H1 (cell line): ENCODE results near the gene TBC1D9. TPM values are rescaled to one million over a fixed set of nuclear protein-coding genes. Genes with fewer than 3 reads are reported as not detected.

Source experiments
- CTCF ChIA-PET: fragments of 300-600 bp; sonication (Branson Sonifier 250); formaldehyde crosslinking; loops from one replicate; lab custom pipeline; 2021; ENCODE audit not compliant: partially characterized antibody; lab: Charles Lee
- POLR2A ChIA-PET: fragments of 300-600 bp; sonication (Branson Sonifier 250); formaldehyde crosslinking; loops from one replicate; lab custom pipeline; 2021; ENCODE audit warnings: inconsistent platforms; ENCODE audit not compliant: partially characterized antibody; lab: Charles Lee
- DNase-seq, 2 experiments: peaks; one replicate each; pipeline versions ENCODE4 v3.0.0 to v3.0.0-alpha.2; 2010 to 2022; ENCODE audit warnings: low spot score in 2 of 2, low read depth in 1 of 2, mixed read lengths in 1 of 2
- FAIRE-seq: peaks from 2 replicates; lab custom pipeline; 2011; peaks lifted over from hg19 to GRCh38; lab: Jason Lieb, UNC
- H2AFZ ChIP-seq: 2 replicates; pipeline ENCODE4 v1.8.1; 2012; ENCODE audit warnings: low read length, inconsistent platforms
- H2AK5ac ChIP-seq: 2 replicates; pipeline ENCODE4 v1.6.1; 2013; ENCODE audit warnings: low read depth, low read length
- H2BK120ac ChIP-seq: replicated peaks from 2 replicates; pipeline ENCODE3; 2013; ENCODE audit warnings: low read depth, low read length, inconsistent platforms
- H2BK12ac ChIP-seq: 2 replicates; pipeline ENCODE4 v1.6.1; 2013; ENCODE audit warnings: low read depth, low read length
- H2BK15ac ChIP-seq: 2 replicates; pipeline ENCODE4 v1.6.1; 2013; ENCODE audit warnings: low read length
- H2BK20ac ChIP-seq: 2 replicates; pipeline ENCODE4 v1.6.1; 2013; ENCODE audit warnings: low read length
- H2BK5ac ChIP-seq: 2 replicates; pipeline ENCODE4 v1.6.1; 2013; ENCODE audit warnings: low read depth, low read length
- H3K14ac ChIP-seq: 2 replicates; pipeline ENCODE4 v1.6.1; 2013; ENCODE audit warnings: inconsistent platforms; ENCODE audit not compliant: insufficient read length
- H3K18ac ChIP-seq: 2 replicates; pipeline ENCODE4 v1.6.1; 2013; ENCODE audit warnings: low read length; ENCODE audit errors: extremely low read depth
- H3K23ac ChIP-seq: 2 replicates; pipeline ENCODE4 v1.6.1; 2013; ENCODE audit warnings: inconsistent platforms; ENCODE audit not compliant: insufficient read length
- H3K23me2 ChIP-seq: 2 replicates; pipeline ENCODE4 v1.6.1; 2013; ENCODE audit warnings: low read depth, low read length
- H3K27ac ChIP-seq: 2 replicates; pipeline ENCODE4 v1.6.1; 2011; ENCODE audit warnings: low read depth, low read length, inconsistent platforms
- H3K27me3 ChIP-seq, 4 experiments: replicated peaks in 1 of 4; 1 replicate in 1 of 4; 2 replicates in 3 of 4; pipeline versions ENCODE4 v1.6.1 to v1.8.1; 2011 to 2013; ENCODE audit warnings: low read length in 3 of 4, mild to moderate bottlenecking in 3 of 4, inconsistent platforms in 2 of 4, mixed read lengths in 2 of 4, moderate library complexity in 1 of 4; ENCODE audit not compliant: control insufficient read depth in 3 of 4, insufficient read depth in 3 of 4; ENCODE audit errors: extremely low read depth in 1 of 4
- H3K36me3 ChIP-seq, 4 experiments: 2 replicates each; pipeline versions ENCODE4 v1.6.1 to v1.8.1; 2011 to 2013; ENCODE audit warnings: mild to moderate bottlenecking in 4 of 4, low read length in 3 of 4, moderate library complexity in 2 of 4, control low read depth in 1 of 4, inconsistent platforms in 1 of 4; ENCODE audit not compliant: insufficient read depth in 4 of 4, control insufficient read depth in 2 of 4
- H3K4ac ChIP-seq: replicated peaks from 2 replicates; pipeline ENCODE3; 2013; ENCODE audit warnings: low read length, low read depth, mixed read lengths, inconsistent platforms; ENCODE audit not compliant: insufficient read length
- H3K4me1 ChIP-seq, 4 experiments: replicated peaks in 1 of 4; 1 replicate in 1 of 4; 2 replicates in 3 of 4; pipeline versions ENCODE4 v1.6.1 to v1.8.1; 2011 to 2013; ENCODE audit warnings: low read length in 3 of 4, inconsistent platforms in 2 of 4, mixed read lengths in 1 of 4; ENCODE audit not compliant: insufficient read depth in 4 of 4, control insufficient read depth in 3 of 4
- H3K4me2 ChIP-seq, 2 experiments: 2 replicates each; pipeline versions ENCODE4 v1.6.1 to v1.8.1; 2011 to 2013; ENCODE audit warnings: low read depth in 2 of 2, low read length in 2 of 2, control low read depth in 1 of 2, inconsistent platforms in 1 of 2, mild to moderate bottlenecking in 1 of 2; ENCODE audit not compliant: insufficient read depth in 1 of 2
- H3K4me3 ChIP-seq, 4 experiments: fragments of 200-600, 300-600 bp in 1 of 4; sonication (generic), shearing (Covaris generic), sonication (Bioruptor Twin) in 1 of 4; 2 replicates each; pipeline versions ENCODE4 v1.5.1 to v1.8.1; 2011 to 2016; ENCODE audit warnings: low read length in 4 of 4, low read depth in 3 of 4, control low read depth in 2 of 4, inconsistent platforms in 2 of 4, mild to moderate bottlenecking in 2 of 4, mixed read lengths in 1 of 4, moderate library complexity in 1 of 4; ENCODE audit not compliant: insufficient read depth in 2 of 4; ENCODE audit errors: extremely low read depth in 1 of 4
- H3K56ac ChIP-seq: replicated peaks from 2 replicates; pipeline ENCODE3; 2013; ENCODE audit warnings: low read depth, mild to moderate bottlenecking, mixed read lengths, low read length, inconsistent platforms; ENCODE audit not compliant: insufficient read length
- H3K79me1 ChIP-seq: 2 replicates; pipeline ENCODE4 v1.6.1; 2013; ENCODE audit warnings: low read depth, low read length, control low read depth
- H3K79me2 ChIP-seq, 2 experiments: 2 replicates each; pipeline versions ENCODE4 v1.6.1 to v1.8.1; 2012 to 2013; ENCODE audit warnings: low read length in 2 of 2, mild to moderate bottlenecking in 2 of 2, inconsistent platforms in 1 of 2; ENCODE audit not compliant: insufficient read depth in 2 of 2, control insufficient read depth in 1 of 2
- H3K9ac ChIP-seq, 4 experiments: replicated peaks in 1 of 4; 1 replicate in 1 of 4; 2 replicates in 3 of 4; pipeline versions ENCODE4 v1.6.1 to v1.8.1; 2011 to 2013; ENCODE audit warnings: low read depth in 3 of 4, low read length in 3 of 4, control low read depth in 2 of 4, mild to moderate bottlenecking in 2 of 4, moderate library complexity in 2 of 4, inconsistent platforms in 1 of 4; ENCODE audit errors: extremely low read depth in 1 of 4
- H3K9me3 ChIP-seq, 2 experiments: 2 replicates each; pipeline versions ENCODE4 v1.6.1 to v1.8.1; 2012 to 2013; ENCODE audit warnings: mild to moderate bottlenecking in 2 of 2, moderate library complexity in 2 of 2, control low read depth in 1 of 2, inconsistent platforms in 1 of 2, low read depth in 1 of 2, low read length in 1 of 2, mixed read lengths in 1 of 2; ENCODE audit not compliant: insufficient read depth in 2 of 2
- H4K20me1 ChIP-seq, 2 experiments: replicated peaks in 1 of 2; 2 replicates each; pipeline versions ENCODE3 to v1.8.1; 2011 to 2013; ENCODE audit warnings: inconsistent platforms in 2 of 2, low read length in 2 of 2, mild to moderate bottlenecking in 1 of 2; ENCODE audit not compliant: insufficient read depth in 2 of 2, control insufficient read depth in 1 of 2
- H4K5ac ChIP-seq: 2 replicates; pipeline ENCODE4 v1.6.1; 2013; ENCODE audit warnings: low read length, low read depth, mixed read lengths, inconsistent platforms; ENCODE audit not compliant: insufficient read length
- H4K8ac ChIP-seq: 2 replicates; pipeline ENCODE4 v1.8.0; 2013; ENCODE audit warnings: mild to moderate bottlenecking, moderate library complexity, low read length, inconsistent platforms; ENCODE audit not compliant: insufficient read depth; ENCODE audit errors: extremely low read depth
- H4K91ac ChIP-seq: replicated peaks from 2 replicates; pipeline ENCODE3; 2013; ENCODE audit warnings: low read length, mixed read lengths, inconsistent platforms; ENCODE audit not compliant: insufficient read length
- CHD1 ChIP-seq: IDR thresholded peaks from 2 replicates; pipeline ENCODE4 v1.6.1; 2012; ENCODE audit warnings: low read depth, low read length, improper control_type of control experiment
- RBBP5 ChIP-seq: IDR thresholded peaks from 2 replicates; pipeline ENCODE4 v1.7.1; 2012; ENCODE audit warnings: low read depth, mild to moderate bottlenecking, inconsistent platforms, low read length, moderate library complexity, borderline replicate concordance
- WGBS, 2 experiments: shearing (Covaris generic) in 1 of 2; methylation state at CpG; one replicate each; pipeline versions ENCODE4 v1.1.6 to v1.1.7; 2013 to 2015; ENCODE audit warnings: low lambda C conversion rate in 2 of 2, mixed read lengths in 2 of 2, inconsistent platforms in 1 of 2, low coverage in 1 of 2, missing lambda C conversion rate in 1 of 2; ENCODE audit not compliant: insufficient replicate concordance in 2 of 2, insufficient coverage in 1 of 2, insufficient read length in 1 of 2; ENCODE audit errors: extremely low coverage in 1 of 2, missing lambda C conversion rate in 1 of 2; 5-methylcytosine and 5-hydroxymethylcytosine counted together
- polyA plus RNA-seq, 7 experiments: library from polyadenylated mRNA; depleted of rRNA in 3 of 7; stranded (reverse) in 5 of 7; unstranded in 2 of 7; fragments of >200 nt in 5 of 7; fragments of 200-250 nt in 2 of 7; gene quantifications; 1 replicate in 5 of 7; 2 replicates in 1 of 7; 4 replicates in 1 of 7; pipeline versions ENCODE4 v1.2.1 to v1.2.3, GENCODE V29; 2011 to 2013; ENCODE audit warnings: missing spikeins in 2 of 7, mixed read lengths in 2 of 7
- total RNA-seq: library from RNA; stranded (reverse); fragmentation: NEBNext Ultra II Directional; extraction: Animal tissue kit (Norgen Biotek cat#: 25700); gene quantifications from 2 replicates; pipeline ENCODE4 v1.2.1, GENCODE V29; 2021
- TF ChIP-seq, protein P1 (sequence below): IDR thresholded peaks from 2 replicates; pipeline ENCODE4 v1.6.1; 2011; ENCODE audit warnings: low read length, improper control_type of control experiment

The TBC1D9 gene
- total and polyA plus RNA-seq, 2 of the 8 experiments (the other 6 are each of a cell fraction or from before 2014, with no cell fraction given), result 0.94 to 1.0 TPM

- H3K27ac ChIP-seq, result no peak overlapping the region
- no peak overlapping the region for H3K4me3 ChIP-seq
- no peaks in the 10 kb centered on the region for H3K36me3 ChIP-seq
- no peak overlapping the region for H3K4me2 ChIP-seq
- H2BK12ac ChIP-seq, result no peak overlapping the region
- TF ChIP-seq CHD1 (no peak), RBBP5 (no peak)
- TF ChIP-seq, protein P1, sequence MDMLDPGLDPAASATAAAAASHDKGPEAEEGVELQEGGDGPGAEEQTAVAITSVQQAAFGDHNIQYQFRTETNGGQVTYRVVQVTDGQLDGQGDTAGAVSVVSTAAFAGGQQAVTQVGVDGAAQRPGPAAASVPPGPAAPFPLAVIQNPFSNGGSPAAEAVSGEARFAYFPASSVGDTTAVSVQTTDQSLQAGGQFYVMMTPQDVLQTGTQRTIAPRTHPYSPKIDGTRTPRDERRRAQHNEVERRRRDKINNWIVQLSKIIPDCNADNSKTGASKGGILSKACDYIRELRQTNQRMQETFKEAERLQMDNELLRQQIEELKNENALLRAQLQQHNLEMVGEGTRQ, result no peak
- FAIRE-seq, result no peak
- POLR2A ChIA-PET, result no interaction called here
- H2AK5ac ChIP-seq, result no peak overlapping the region
- H3K27me3 ChIP-seq, result no peaks in the 10 kb centered on the region
- no peak for DNase-seq
- no peak overlapping the region for H3K4ac ChIP-seq
- peaks cover 0 to 8% (median 1%) of the 10 kb centered on the region in 4 experiments; a peak in 2 of 7 replicates for H3K4me1 ChIP-seq
- H3K56ac ChIP-seq, result no peak overlapping the region
- no peak overlapping the region for H2BK5ac ChIP-seq
- CTCF ChIA-PET, result interaction anchor here (0.6 to 1.6 kb wide), 4 partner anchors 24 to 359 kb away, joined by 3 to 5 read pairs (median 3); no protein-coding TSS in a partner anchor
- H2AFZ ChIP-seq, result no peak overlapping the region
- 81% methylated on average over 2 of the region's 2 CpGs; no CpG with 5 or more reads in 1 of the 2 experiments for WGBS, 2 experiments
- no peak overlapping the region for H2BK20ac ChIP-seq
- H2BK15ac ChIP-seq, result no peak overlapping the region
- no peak overlapping the region for H4K8ac ChIP-seq
- H3K23ac ChIP-seq, result no peak overlapping the region
- H4K91ac ChIP-seq, result no peak overlapping the region
- no peak overlapping the region for H3K18ac ChIP-seq
- H3K9me3 ChIP-seq, result no peaks in the 10 kb centered on the region
- H4K5ac ChIP-seq, result no peak overlapping the region
- H3K14ac ChIP-seq, result no peak overlapping the region
- H3K79me1 ChIP-seq, result no peaks in the 10 kb centered on the region
- H3K79me2 ChIP-seq, result no peaks in the 10 kb centered on the region
- H3K23me2 ChIP-seq, result no peaks in the 10 kb centered on the region
- H3K9ac ChIP-seq, result no peak overlapping the region
- H4K20me1 ChIP-seq, result no peaks in the 10 kb centered on the region
- no peak overlapping the region for H2BK120ac ChIP-seq
These were observed 37.2 kb downstream of the TBC1D9 start for GRCh38 chr4:140719022-140719421.
